Testis (tissue), 3 donors: Measurements from ENCODE around the gene SMIM1. TPM values are rescaled to one million over a fixed set of nuclear protein-coding genes. Genes with fewer than 3 reads are reported as not detected.

ENCODE experiments used
- DNase-seq: peaks from one replicate; pipeline ENCODE4 v3.0.0-alpha.2; 2019
- H3K27ac ChIP-seq, 2 donors: fragments of 200-600 bp; sonication (generic); one replicate each; pipeline ENCODE4 v1.5.1; 2019
- H3K27me3 ChIP-seq: fragments of 200-600 bp; sonication (generic); one replicate; pipeline ENCODE4 v1.5.1; 2019
- H3K36me3 ChIP-seq: fragments of 200-600 bp; sonication (generic); one replicate; pipeline ENCODE4 v1.5.1; 2017; ENCODE audit warnings: low read depth; ENCODE audit errors: missing control alignments
- H3K4me1 ChIP-seq: fragments of 200-600 bp; sonication (generic); one replicate; pipeline ENCODE4 v1.5.1; 2019
- H3K4me3 ChIP-seq, 2 donors: fragments of 200-600 bp; sonication (generic); one replicate each; pipeline ENCODE4 v1.5.1; 2017 to 2019
- H3K9me3 ChIP-seq: fragments of 200-600 bp; sonication (generic); one replicate; pipeline ENCODE4 v1.5.1; 2017
- CTCF ChIP-seq, 3 experiments: fragments of 450-650 bp in 2 of 3; fragments of 200-600 bp in 1 of 3; sonication (generic) in 1 of 3; IDR thresholded peaks; one replicate each; pipeline ENCODE4 v1.5.1; 2016 to 2019; ENCODE audit warnings: antibody characterized with exemption in 3 of 3, mild to moderate bottlenecking in 2 of 3, moderate library complexity in 1 of 3
- POLR2A ChIP-seq: fragments of 450-650 bp; IDR thresholded peaks from one replicate; pipeline ENCODE4 v1.6.1; 2017; ENCODE audit warnings: antibody characterized with exemption, mild to moderate bottlenecking, moderate library complexity
- WGBS, 2 donors: methylation state at CpG; one replicate each; pipeline ENCODE4 v1.1.5; 2018; 5-methylcytosine and 5-hydroxymethylcytosine counted together
- intact Hi-C: fragments of 100-400 bp; cut with DNase I; formaldehyde crosslinking; loops from one replicate; pipeline ENCODE4 v1.15.1; 2023; ENCODE audit warnings: low total_unique reads
- polyA plus RNA-seq: library from polyadenylated mRNA; stranded (reverse); fragments of 350-450 nt; fragmentation: Illumina TruSeq; extraction: RNeasy Lipid Tissue Mini Kit (QIAGEN cat#74804); gene quantifications from one replicate; pipeline ENCODE4 v1.2.3, GENCODE V29; 2014; ENCODE audit warnings: low read depth, low replicate concordance; ENCODE audit not compliant: insufficient read depth
- total RNA-seq, 2 donors: library from RNA; depleted of rRNA; stranded (reverse); fragments of >200 nt; gene quantifications; one replicate each; pipeline ENCODE4 v1.2.3, GENCODE V29; 2016

SMIM1 gene
- total and polyA plus RNA-seq, 3 donors from 2014 or later: 92.9 to 213 (median 205) TPM

DNA sequence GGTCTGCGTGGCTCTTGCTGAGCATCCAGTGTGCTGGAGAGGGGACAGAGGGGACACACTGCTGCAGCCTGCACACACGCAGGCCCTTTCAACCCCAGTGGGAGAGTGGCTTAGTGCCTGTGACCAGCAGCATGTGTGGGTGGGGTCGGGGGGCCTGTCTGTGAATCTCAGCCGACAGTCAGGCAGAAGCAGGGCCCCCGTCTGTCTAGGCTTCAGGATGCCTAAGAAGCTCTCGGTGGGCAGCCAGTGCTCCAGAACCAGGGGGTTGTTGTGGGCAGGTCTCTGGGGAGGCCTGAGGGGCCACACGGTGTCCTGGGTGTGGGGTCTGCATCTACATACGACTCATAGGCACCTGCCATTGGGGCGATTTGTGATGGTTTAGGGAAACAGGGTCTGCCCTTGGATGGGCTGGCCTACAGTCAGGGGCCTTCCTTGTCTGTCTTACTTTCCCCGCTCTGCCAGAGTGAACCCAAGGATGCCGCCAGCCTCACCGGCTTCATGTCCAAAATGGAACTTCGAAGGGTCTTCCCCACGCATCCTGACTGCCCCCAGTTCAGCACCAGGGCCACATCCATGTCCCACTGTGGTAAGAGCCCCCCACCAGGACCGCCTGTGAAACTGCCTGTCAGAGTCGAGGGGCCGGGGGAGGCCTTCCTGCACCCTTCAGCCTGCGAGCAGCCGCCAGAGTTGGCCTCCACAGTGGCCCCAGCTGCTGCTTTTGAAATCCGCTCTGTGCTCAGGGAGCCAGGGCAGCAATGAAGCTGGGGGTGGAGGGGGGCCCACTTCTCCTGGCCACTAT is 18.7 kb upstream of the SMIM1 start:
- H3K27ac ChIP-seq: no peak overlapping the region
- TF ChIP-seq CTCF (IDR thresholded peaks at IDR 0.05) (no peak), POLR2A (no peak)
- H3K36me3 ChIP-seq: no peaks in the 10 kb centered on the region
- no peaks in the 10 kb centered on the region for H3K4me1 ChIP-seq
- WGBS, 2 donors: 85 to 95% methylated on average over 15 to 20 of the region's 20 CpGs
- intact Hi-C loops: no loop called here
- no peaks in the 10 kb centered on the region for H3K9me3 ChIP-seq
- no peaks in the 10 kb centered on the region for H3K27me3 ChIP-seq
- no peak for DNase-seq
- no peak overlapping the region for H3K4me3 ChIP-seq

DNA sequence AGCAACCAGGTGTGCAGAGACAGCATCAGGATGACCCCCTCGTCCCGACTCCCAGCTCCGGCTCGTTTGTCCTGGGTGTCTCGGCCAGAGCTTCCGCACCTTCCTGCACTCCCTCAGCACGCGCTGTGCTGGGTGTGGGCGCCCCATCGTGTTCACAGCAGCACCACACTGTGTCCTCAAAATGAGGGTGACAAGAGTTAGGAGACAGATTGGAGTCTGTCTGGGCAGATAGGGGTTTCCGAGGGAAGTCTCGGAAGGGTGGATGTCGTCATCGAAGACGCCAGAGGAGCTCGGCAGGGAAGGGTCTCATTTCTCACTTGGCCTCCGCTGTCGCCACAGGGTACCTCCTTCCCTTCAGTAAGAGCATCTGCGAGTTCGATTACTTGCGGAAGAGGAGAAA is 16.2 kb upstream of the SMIM1 start:
- no peaks in the 10 kb centered on the region for H3K9me3 ChIP-seq
- DNase-seq: no peak
- no peaks in the 10 kb centered on the region for H3K4me1 ChIP-seq
- WGBS, 2 donors: 76 to 87% methylated on average over 21 of the region's 21 CpGs
- no peaks in the 10 kb centered on the region for H3K27me3 ChIP-seq
- intact Hi-C loops: no loop called here
- H3K4me3 ChIP-seq: no peak overlapping the region
- H3K27ac ChIP-seq: no peak overlapping the region
- TF ChIP-seq POLR2A: no peak
- no peak for TF ChIP-seq CTCF (IDR thresholded peaks at IDR 0.05)
- H3K36me3 ChIP-seq: no peaks in the 10 kb centered on the region

GRCh38 chr1:3759164-3759563 is 13.4 kb upstream of the SMIM1 start:
- Histone ChIP-seq H3K36me3 (no peaks in the 10 kb centered on the region), H3K27me3 (no peaks in the 10 kb centered on the region), H3K4me1 (no peaks in the 10 kb centered on the region), H3K27ac (no peak overlapping the region), H3K9me3 (no peaks in the 10 kb centered on the region), H3K4me3 (no peak overlapping the region)
- 87 to 88% methylated on average over 6 of the region's 6 CpGs for WGBS, 2 donors
- TF ChIP-seq POLR2A (no peak), CTCF (IDR thresholded peaks at IDR 0.05) (no peak)
- no peak for DNase-seq
- intact Hi-C loops: no loop called here

GRCh38 chr1:3759796-3760195 is 12.8 kb upstream of the SMIM1 start:
- no peaks in the 10 kb centered on the region for H3K9me3 ChIP-seq
- no peaks in the 10 kb centered on the region for H3K36me3 ChIP-seq
- no peak overlapping the region for H3K27ac ChIP-seq
- TF ChIP-seq CTCF (IDR thresholded peaks at IDR 0.05) (no peak), POLR2A (no peak)
- H3K27me3 ChIP-seq: no peaks in the 10 kb centered on the region
- no peak for DNase-seq
- no peaks in the 10 kb centered on the region for H3K4me1 ChIP-seq
- WGBS, 2 donors: 69 to 70% methylated on average over 6 of the region's 6 CpGs
- H3K4me3 ChIP-seq: no peak overlapping the region
- intact Hi-C loops: no loop called here
